T-helper 17 cell (primary cell): ENCODE measurements around the gene NOP58. TPM values are rescaled to one million over a fixed set of nuclear protein-coding genes. Genes with fewer than 3 reads are reported as not detected.

Experiments used
- ATAC-seq: fragments of 150-1000 bp; cut with Tn5 transposase; 2 replicates; pipeline ENCODE4 v1.10.0; 2021; ENCODE audit warnings: mild to moderate bottlenecking, moderate library complexity
- DNase-seq, 3 donors: peaks; one replicate each; pipeline versions ENCODE4 v3.0.0 to v3.0.0-alpha.2; 2020 to 2021
- H3K9me3 ChIP-seq: one replicate; pipeline ENCODE4 v1.7.0; 2013; ENCODE audit warnings: low read length, mild to moderate bottlenecking; ENCODE audit not compliant: control insufficient read depth, poor library complexity, severe bottlenecking
- H3K27ac Mint-ChIP-seq: one replicate; pipeline ENCODE4 v1.8.0; 2022; ENCODE audit warnings: mild to moderate bottlenecking, moderate library complexity, mixed read lengths
- H3K27me3 Mint-ChIP-seq: one replicate; pipeline ENCODE4 v1.8.0; 2022; ENCODE audit warnings: mixed read lengths
- H3K36me3 Mint-ChIP-seq: one replicate; pipeline ENCODE4 v1.8.0; 2022; ENCODE audit warnings: low read depth, mixed read lengths
- H3K4me1 Mint-ChIP-seq: one replicate; pipeline ENCODE4 v1.8.0; 2022; ENCODE audit warnings: mild to moderate bottlenecking, mixed read lengths
- H3K4me3 Mint-ChIP-seq: one replicate; pipeline ENCODE4 v1.8.0; 2022; ENCODE audit warnings: mild to moderate bottlenecking, moderate library complexity, mixed read lengths
- total RNA-seq, 4 donors: library from RNA in 2 of 4; stranded (reverse) in 2 of 4; gene quantifications; one replicate each; pipeline ENCODE4 v1.2.3 and lab custom pipeline; 2022 to 2026

NOP58 gene
- total RNA-seq, 2 donors from 2014 or later: 253 to 273 TPM

DNA sequence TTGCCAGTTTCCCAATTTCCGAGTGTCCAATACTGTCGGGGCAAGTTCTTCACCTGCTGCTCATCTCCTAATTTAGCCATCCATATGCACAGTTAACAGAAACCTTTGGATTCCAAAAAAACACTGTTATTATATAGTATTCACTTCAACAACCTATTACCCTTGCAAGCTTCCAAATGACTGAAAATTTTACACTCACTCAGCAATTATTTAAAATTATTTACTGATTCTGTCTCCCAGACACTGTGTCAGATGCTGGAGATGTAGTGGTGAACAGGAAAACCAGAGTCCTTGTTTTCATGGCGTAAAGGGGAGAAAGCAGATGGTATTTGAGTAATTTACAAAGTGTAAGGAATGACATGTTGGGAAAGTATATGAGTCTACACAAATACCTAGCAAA lies 56.9 kb downstream of the NOP58 start:
- peaks cover 5% of the 10 kb centered on the region for H3K36me3 Mint-ChIP-seq
- DNase-seq: no peak

DNA sequence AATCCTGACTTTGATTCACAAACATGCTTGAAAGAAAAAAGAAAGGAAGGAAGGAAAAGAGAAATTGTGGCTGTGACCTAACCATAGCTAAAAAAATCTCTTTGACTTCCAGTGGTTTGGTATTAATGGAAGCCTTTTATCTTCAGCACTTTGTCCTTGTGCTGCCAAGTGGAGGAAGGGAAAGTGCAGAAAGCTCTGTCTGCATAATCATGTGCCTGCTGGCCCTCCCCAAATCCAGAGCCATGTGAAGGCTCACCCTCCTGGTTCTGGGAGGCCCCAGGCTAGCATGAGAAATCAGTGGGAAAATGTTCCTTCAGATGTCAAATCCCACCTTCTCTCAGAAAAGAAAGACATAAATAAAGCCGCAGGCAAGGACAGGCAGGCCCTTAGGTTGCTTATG lies 62.3 kb downstream of the NOP58 start:
- ATAC-seq (no peak), DNase-seq (no peak)
- H3K4me1 Mint-ChIP-seq: no peaks in the 10 kb centered on the region
- H3K27ac Mint-ChIP-seq: no peak overlapping the region
- H3K36me3 Mint-ChIP-seq: peaks cover 3% of the 10 kb centered on the region
- no peaks in the 10 kb centered on the region for H3K9me3 ChIP-seq
- H3K4me3 Mint-ChIP-seq: no peak overlapping the region
- no peaks in the 10 kb centered on the region for H3K27me3 Mint-ChIP-seq

More for the DNA sequence above, 56.9 kb downstream of the NOP58 start:
- no peaks in the 10 kb centered on the region for H3K27me3 Mint-ChIP-seq
- no peaks in the 10 kb centered on the region for H3K9me3 ChIP-seq
- H3K4me1 Mint-ChIP-seq: peaks cover 2% of the 10 kb centered on the region
- H3K4me3 Mint-ChIP-seq: no peak overlapping the region
- peak overlapping the region; percentile 45 for H3K27ac Mint-ChIP-seq
- ATAC-seq: no peak

DNA sequence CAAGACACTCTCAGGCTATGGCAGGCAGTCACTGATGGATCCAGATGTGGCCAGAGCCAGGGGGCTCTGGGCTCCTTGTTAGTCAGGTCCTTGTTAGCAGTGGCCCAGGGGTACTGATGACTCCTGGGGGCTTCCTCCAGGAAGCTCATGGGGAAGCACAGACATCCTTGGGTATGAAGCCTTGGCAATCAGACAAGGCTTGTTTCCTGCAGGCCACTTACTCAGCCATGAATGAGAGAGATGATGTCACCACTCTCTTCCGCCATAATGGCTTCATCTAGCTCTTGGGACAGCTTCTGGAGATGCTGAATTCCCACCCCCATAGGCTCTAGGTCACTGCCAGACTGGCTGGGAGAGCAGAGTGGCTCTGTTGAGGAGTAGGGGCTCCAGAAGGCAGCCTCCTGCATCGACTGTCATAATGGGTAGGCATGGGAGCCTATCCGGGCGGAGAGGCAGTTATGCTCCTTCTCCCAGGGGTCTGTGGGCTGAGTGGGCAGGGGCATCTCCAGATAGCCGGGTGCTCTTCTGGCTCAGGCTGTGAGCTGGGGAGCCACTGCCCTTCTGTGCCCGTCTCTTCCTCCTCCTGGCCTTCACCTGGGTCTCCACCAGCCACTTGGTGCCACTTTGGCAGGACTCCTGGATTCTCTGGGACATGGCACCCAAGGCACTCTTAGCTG lies 70.4 kb downstream of the NOP58 start:
- ATAC-seq (no peak), DNase-seq (no peak)
- no peak overlapping the region for H3K27ac Mint-ChIP-seq
- H3K4me1 Mint-ChIP-seq: peaks cover 4% of the 10 kb centered on the region
- H3K9me3 ChIP-seq: no peaks in the 10 kb centered on the region
- peaks cover 2% of the 10 kb centered on the region for H3K36me3 Mint-ChIP-seq
- H3K4me3 Mint-ChIP-seq: no peak overlapping the region
- no peaks in the 10 kb centered on the region for H3K27me3 Mint-ChIP-seq

DNA sequence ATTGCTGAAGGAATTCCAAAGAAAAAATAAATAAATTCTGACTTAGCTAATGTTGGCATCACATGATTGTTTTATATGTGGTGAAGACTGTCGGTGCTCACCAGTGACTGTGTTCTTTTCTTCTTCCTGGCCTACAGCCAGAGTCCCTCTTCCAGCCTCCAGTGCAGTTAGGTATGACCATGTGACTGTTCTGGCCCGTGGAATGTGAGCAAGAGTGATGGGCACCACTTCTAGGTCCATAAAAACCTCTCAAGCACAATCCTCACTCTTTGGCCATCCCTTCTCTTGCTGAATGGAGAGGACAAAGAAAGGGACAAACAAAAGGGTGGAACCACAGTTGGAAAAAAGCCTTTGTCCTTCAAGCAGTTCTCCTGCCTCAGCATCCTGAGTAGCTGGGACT lies 71.6 kb downstream of the NOP58 start:
- Mint-ChIP-seq H3K36me3 (peaks cover 2% of the 10 kb centered on the region), H3K4me1 (peaks cover 4% of the 10 kb centered on the region), H3K27me3 (no peaks in the 10 kb centered on the region), H3K4me3 (no peak overlapping the region), H3K27ac (no peak overlapping the region)
- H3K9me3 ChIP-seq: no peaks in the 10 kb centered on the region
- no peak for DNase-seq
- no peak for ATAC-seq

DNA sequence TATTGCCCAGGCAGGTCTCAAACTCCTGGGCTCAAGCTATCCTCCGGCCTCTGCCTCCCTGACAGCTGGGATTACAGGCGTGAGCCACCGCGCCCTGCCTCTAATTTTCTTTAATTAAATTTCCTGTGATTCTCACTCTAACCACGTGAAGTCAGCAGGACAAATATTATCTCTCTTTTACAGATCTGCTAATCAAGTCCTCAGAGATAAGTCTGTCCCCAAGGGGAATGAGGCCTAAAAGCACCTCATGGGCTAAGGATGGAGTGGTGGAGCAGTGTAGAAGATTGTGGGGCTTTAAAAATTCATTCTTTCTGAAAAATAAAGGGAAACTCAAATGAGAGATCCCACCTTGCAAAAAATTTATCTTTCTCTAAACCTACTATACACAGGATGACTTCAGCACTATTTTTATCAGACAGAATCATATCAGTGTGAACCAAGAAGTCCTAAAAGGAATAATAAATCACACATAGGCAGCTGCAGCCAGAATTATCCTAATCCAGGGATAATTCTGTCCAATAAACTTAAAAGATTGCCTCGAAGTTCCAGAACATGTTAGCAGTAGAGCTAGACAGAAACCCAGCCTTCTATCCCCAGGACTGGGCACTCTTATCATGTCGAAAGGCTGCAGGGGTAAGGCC lies 72.3 kb downstream of the NOP58 start:
- ATAC-seq: no peak
- Mint-ChIP-seq H3K27me3 (no peaks in the 10 kb centered on the region), H3K36me3 (peaks cover 2% of the 10 kb centered on the region), H3K27ac (no peak overlapping the region), H3K4me1 (peaks cover 4% of the 10 kb centered on the region), H3K4me3 (no peak overlapping the region)
- no peak for DNase-seq
- H3K9me3 ChIP-seq: no peaks in the 10 kb centered on the region

DNA sequence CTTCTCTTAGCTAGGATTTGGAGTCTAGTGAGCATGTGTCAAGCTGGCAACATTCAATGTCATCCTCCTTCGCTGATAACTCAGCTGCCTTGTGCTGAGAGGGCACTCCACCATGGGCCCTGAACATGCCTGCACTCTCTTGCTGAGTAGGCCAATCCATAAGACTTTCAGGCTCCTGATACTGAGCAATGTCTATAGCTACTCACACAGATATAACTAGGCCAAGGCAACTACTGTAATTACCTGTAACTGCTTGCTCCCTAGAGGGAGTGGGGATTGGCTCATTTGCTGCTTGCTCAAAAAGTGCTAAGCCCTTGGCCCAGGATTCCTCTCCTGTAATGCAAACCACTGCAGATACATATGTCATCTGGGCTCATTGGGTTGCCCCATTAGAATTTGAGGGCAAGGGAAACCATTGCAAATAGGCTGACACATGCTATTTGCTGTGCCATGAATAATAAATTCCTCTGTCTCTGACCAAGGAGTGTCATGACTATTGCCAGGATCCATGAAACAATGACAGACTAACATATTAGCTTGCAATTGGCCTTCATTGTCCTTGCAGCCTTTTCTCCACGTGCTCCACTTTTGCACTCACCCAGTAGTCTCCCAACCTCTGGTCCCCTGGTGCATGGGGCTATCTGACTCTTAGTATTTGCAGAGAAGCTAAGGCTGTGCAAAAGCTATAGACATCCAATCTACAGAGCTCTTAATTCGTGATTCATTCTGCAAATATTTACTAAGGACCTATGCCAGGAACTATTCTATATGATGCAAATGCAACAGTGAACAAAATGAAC lies 73.7 kb downstream of the NOP58 start:
- Mint-ChIP-seq H3K27me3 (no peaks in the 10 kb centered on the region), H3K4me1 (peaks cover 2% of the 10 kb centered on the region), H3K27ac (no peak overlapping the region), H3K4me3 (no peak overlapping the region), H3K36me3 (no peaks in the 10 kb centered on the region)
- H3K9me3 ChIP-seq: no peaks in the 10 kb centered on the region
- DNase-seq (no peak), ATAC-seq (no peak)

DNA sequence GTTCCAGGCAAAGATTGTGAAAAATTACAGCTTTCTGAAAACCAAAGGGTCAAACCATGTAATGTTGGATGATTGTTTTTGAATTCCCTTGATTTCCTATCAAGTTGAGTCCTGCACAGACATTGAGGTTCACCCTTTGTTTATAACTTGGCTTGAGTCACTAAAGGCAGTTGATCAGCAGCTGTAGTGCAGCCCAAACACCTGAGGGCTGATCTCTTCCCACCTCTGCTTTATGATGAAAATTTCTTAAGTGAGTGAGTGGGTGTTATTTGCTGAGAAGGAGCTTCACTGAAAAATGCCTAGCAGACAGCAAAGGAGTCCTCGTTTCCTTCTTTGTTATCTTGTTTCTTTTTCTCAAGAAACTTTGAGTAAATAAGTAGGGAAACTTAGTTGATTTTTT lies 78.6 kb downstream of the NOP58 start:
- peaks cover 2% of the 10 kb centered on the region for H3K4me1 Mint-ChIP-seq
- DNase-seq (no peak), ATAC-seq (no peak)

DNA sequence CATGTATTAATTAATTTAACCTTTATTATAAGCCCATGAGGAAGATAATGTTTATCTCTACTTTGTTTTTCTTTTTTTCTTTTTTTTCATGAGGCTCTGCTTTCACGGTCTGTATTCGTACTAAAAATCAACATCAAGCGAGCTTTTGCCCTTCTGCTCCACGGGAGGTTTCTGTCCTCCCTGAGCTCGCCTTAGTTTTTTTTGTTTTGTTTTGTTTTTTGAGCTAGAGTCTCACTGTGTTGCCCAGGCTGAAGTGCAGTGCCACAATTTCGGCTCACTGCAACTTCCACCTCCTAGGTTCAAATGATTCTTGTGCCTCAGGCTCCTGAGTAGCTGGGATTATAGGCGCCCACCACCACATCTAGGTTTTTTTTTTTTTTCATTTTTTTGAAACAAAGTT lies 80.6 kb downstream of the NOP58 start:
- no peak overlapping the region for H3K27ac Mint-ChIP-seq
- DNase-seq: no peak
- no peak for ATAC-seq
- no peak overlapping the region for H3K4me3 Mint-ChIP-seq
- H3K27me3 Mint-ChIP-seq: no peaks in the 10 kb centered on the region
- no peaks in the 10 kb centered on the region for H3K4me1 Mint-ChIP-seq
- H3K9me3 ChIP-seq: no peaks in the 10 kb centered on the region
- no peaks in the 10 kb centered on the region for H3K36me3 Mint-ChIP-seq

More for the DNA sequence above, 78.6 kb downstream of the NOP58 start:
- no peaks in the 10 kb centered on the region for H3K27me3 Mint-ChIP-seq
- H3K4me3 Mint-ChIP-seq: no peak overlapping the region
- no peaks in the 10 kb centered on the region for H3K36me3 Mint-ChIP-seq
- no peaks in the 10 kb centered on the region for H3K9me3 ChIP-seq
- H3K27ac Mint-ChIP-seq: no peak overlapping the region

Other genes starting within 250 kb of the NOP58 start
- under 1 TPM; 0.30 to 0.31 TPM for gene FZD7, start 231.9 kb upstream of the NOP58 start, total RNA-seq
- not detected for gene KIAA2012, start 192.5 kb upstream of the NOP58 start, total RNA-seq
- 10 to 100 TPM; 61.1 to 72.1 TPM for gene SUMO1, start 27.2 kb upstream of the NOP58 start, total RNA-seq
- 10 to 100 TPM; 11.3 to 12.4 TPM for gene BMPR2, start 110.6 kb downstream of the NOP58 start, total RNA-seq